GM06990 (cell line): ENCODE measurements around the gene EZH1.

Source experiments
- DNase-seq: peaks from one replicate; pipeline ENCODE4 v3.0.0-alpha.2; 2011; ENCODE audit not compliant: insufficient read length; ENCODE audit errors: extremely low read depth
- H3K27me3 ChIP-seq: replicated peaks from 2 replicates; pipeline ENCODE4 v1.6.0; 2011; ENCODE audit warnings: low read length; ENCODE audit not compliant: control insufficient read depth, insufficient read depth
- H3K36me3 ChIP-seq: 2 replicates; pipeline ENCODE4 v1.5.1; 2011; ENCODE audit warnings: low read length; ENCODE audit not compliant: control insufficient read depth, insufficient read depth
- H3K4me3 ChIP-seq: replicated peaks from 2 replicates; pipeline ENCODE4 v1.5.1; 2011; ENCODE audit warnings: low read depth, mild to moderate bottlenecking, control low read depth, low read length
- CTCF ChIP-seq: IDR thresholded peaks from 2 replicates; pipeline ENCODE4 v1.5.1; 2011; ENCODE audit warnings: low read length, control low read depth, mild to moderate bottlenecking, inconsistent platforms; ENCODE audit not compliant: insufficient read depth, poor library complexity, severe bottlenecking

The EZH1 gene

GRCh38 chr17:42751628-42752027 lies 6.8 kb upstream of the EZH1 start:
- Histone ChIP-seq H3K36me3 (no peaks in the 10 kb centered on the region), H3K4me3 (no peak overlapping the region), H3K27me3 (no peaks in the 10 kb centered on the region)
- no peak for TF ChIP-seq CTCF
- DNase-seq = no peak

DNA sequence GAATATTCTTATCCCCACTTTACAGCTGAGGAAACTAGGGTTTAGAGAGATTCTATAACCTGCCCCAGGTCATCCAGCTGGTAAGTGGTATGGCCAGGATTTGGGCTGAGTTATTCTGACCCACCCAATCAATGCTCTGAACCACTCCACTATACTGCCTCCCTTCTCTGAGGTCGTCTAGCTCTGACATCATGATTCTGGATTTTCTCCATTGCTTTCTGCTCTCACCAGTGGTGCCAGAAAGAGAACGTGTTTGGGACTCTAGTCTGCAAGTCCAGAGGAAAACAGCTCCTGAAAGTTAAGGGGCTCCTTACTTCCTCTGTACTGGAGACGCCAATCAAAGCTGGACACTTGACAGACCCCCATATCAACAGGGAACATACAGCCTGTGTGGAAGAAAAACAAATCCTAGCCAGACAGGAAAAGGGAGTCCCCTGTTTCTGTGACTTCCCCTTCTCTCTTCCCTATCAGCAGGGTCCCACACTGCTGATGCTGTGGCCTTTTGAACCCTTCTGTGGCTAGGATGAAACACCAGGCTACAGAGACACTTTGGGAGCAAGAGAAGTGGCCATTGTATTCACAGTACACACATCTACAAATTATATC lies 6.0 kb upstream of the EZH1 start:
- DNase-seq = no peak
- no peaks in the 10 kb centered on the region for H3K27me3 ChIP-seq
- no peaks in the 10 kb centered on the region for H3K36me3 ChIP-seq
- H3K4me3 ChIP-seq = no peak overlapping the region
- no peak for TF ChIP-seq CTCF

- no peak for TF ChIP-seq CTCF
- no peak for DNase-seq
- Histone ChIP-seq H3K27me3 (no peaks in the 10 kb centered on the region), H3K4me3 (no peak overlapping the region), H3K36me3 (no peaks in the 10 kb centered on the region)
Measured at GRCh38 chr17:42748908-42749798, 4.3 kb upstream of the EZH1 start.

- no peak for TF ChIP-seq CTCF
- DNase-seq = no peak
- H3K4me3 ChIP-seq = no peak overlapping the region
- no peaks in the 10 kb centered on the region for H3K27me3 ChIP-seq
- no peaks in the 10 kb centered on the region for H3K36me3 ChIP-seq
Measured at GRCh38 chr17:42748202-42748907, 3.5 kb upstream of the EZH1 start.

- peak; percentile 25 for TF ChIP-seq CTCF
- peak overlapping the region; percentile 73 for H3K4me3 ChIP-seq
- DNase-seq = peak; percentile 82
- H3K27me3 ChIP-seq = no peaks in the 10 kb centered on the region
- no peaks in the 10 kb centered on the region for H3K36me3 ChIP-seq
Measured at GRCh38 chr17:42744283-42744805, 496 bp downstream of the EZH1 start.
